K562 (cell line): ENCODE data around the gene KYAT1. TPM values are rescaled to one million over a fixed set of nuclear protein-coding genes. Genes with fewer than 3 reads are reported as not detected.

Source experiments
- ATAC-seq: fragments of 200-7000 bp; cut with Tn5 transposase; 3 replicates; pipeline ENCODE4 v1.9.1; 2020; ENCODE audit warnings: moderate library complexity
- BruUV-seq: library from RNA; stranded (reverse); fragments of 400-500 nt; replicated peaks from 2 replicates; lab custom pipeline; 2021; lab: Mats Ljungman, UMichigan
- CTCF ChIA-PET: fragments of 300-600 bp; formaldehyde crosslinking; extraction: SDS; loops from one replicate; lab custom pipeline; 2021; ENCODE audit warnings: low intra/inter-chr PET ratio; lab: Yijun Ruan, JAX
- POLR2A ChIA-PET: fragments of 300-600, 350-650 bp; sonication (Branson Sonifier 250); formaldehyde crosslinking; extraction: SDS; loops from one replicate; lab custom pipeline; 2021; ENCODE audit warnings: antibody characterized with exemption, inconsistent platforms; lab: Yijun Ruan, JAX
- DNase-seq, 4 experiments: peaks; one replicate each; pipeline versions ENCODE4 v3.0.0 to v3.0.0-alpha.2; 2011 to 2018; ENCODE audit warnings: low spot score in 3 of 4, mixed read lengths in 3 of 4; ENCODE audit errors: extremely low read depth in 1 of 4
- FAIRE-seq: peaks from 2 replicates; lab custom pipeline; 2011; peaks lifted over from hg19 to GRCh38; lab: Jason Lieb, UNC
- H2AFZ ChIP-seq: 2 replicates; pipeline ENCODE4 v1.6.0; 2011; ENCODE audit warnings: low read depth, low read length, control low read depth, inconsistent platforms
- H3K27ac ChIP-seq: fragments of 200-600 bp; 3 replicates; pipeline ENCODE4 v1.8.0; 2011; ENCODE audit warnings: low read depth, mild to moderate bottlenecking, control low read depth, inconsistent platforms, low read length, moderate library complexity, mixed read lengths; ENCODE audit errors: extremely low read depth
- H3K27me3 ChIP-seq, 2 experiments: fragments of 300-600 bp in 1 of 2; 2 replicates in 1 of 2; 3 replicates in 1 of 2; pipeline versions ENCODE4 v1.6.0 to v1.8.0; 2011; ENCODE audit warnings: inconsistent platforms in 2 of 2, low read length in 2 of 2, mild to moderate bottlenecking in 1 of 2, mixed read lengths in 1 of 2, moderate library complexity in 1 of 2; ENCODE audit not compliant: control insufficient read depth in 2 of 2, insufficient read depth in 2 of 2
- H3K36me3 ChIP-seq: fragments of 300-600 bp; 3 replicates; pipeline ENCODE4 v1.8.0; 2011; ENCODE audit warnings: mild to moderate bottlenecking, low read length, inconsistent platforms; ENCODE audit not compliant: control insufficient read depth, insufficient read depth
- H3K4me1 ChIP-seq, 2 experiments: fragments of 200-600 bp in 1 of 2; replicated peaks in 1 of 2; 2 replicates in 1 of 2; 3 replicates in 1 of 2; pipeline versions ENCODE4 v1.5.1 to v1.8.0; 2011; ENCODE audit warnings: inconsistent platforms in 2 of 2, low read length in 2 of 2, mild to moderate bottlenecking in 1 of 2, mixed read lengths in 1 of 2, moderate library complexity in 1 of 2; ENCODE audit not compliant: control insufficient read depth in 2 of 2, insufficient read depth in 2 of 2
- H3K4me2 ChIP-seq: 2 replicates; pipeline ENCODE4 v1.6.1; 2011; ENCODE audit warnings: low read length, control low read depth, inconsistent platforms, mixed read lengths; ENCODE audit not compliant: insufficient read depth
- H3K4me3 ChIP-seq: fragments of 200-600 bp; sonication (generic), shearing (Covaris generic); 2 replicates; pipeline ENCODE4 v1.5.1; 2016; ENCODE audit warnings: control low read depth, inconsistent platforms
- H3K79me2 ChIP-seq: fragments of 200-600 bp; 3 replicates; pipeline ENCODE4 v1.8.0; 2011; ENCODE audit warnings: low read length, inconsistent platforms; ENCODE audit not compliant: control insufficient read depth, insufficient read depth
- H3K9ac ChIP-seq, 2 experiments: 2 replicates each; pipeline versions ENCODE4 v1.6.0 to v1.6.1; 2011; ENCODE audit warnings: low read depth in 2 of 2, low read length in 2 of 2, control low read depth in 1 of 2, inconsistent platforms in 1 of 2, mild to moderate bottlenecking in 1 of 2, mixed read lengths in 1 of 2; ENCODE audit not compliant: insufficient read depth in 1 of 2
- H3K9me1 ChIP-seq: one replicate; pipeline ENCODE4 v1.6.0; 2011; ENCODE audit warnings: inconsistent platforms, mild to moderate bottlenecking, low read length, moderate library complexity; ENCODE audit not compliant: control insufficient read depth, insufficient read depth
- H3K9me3 ChIP-seq: replicated peaks from 2 replicates; pipeline ENCODE4 v1.5.1; 2011; ENCODE audit warnings: low read depth, low read length, inconsistent platforms; ENCODE audit not compliant: control insufficient read depth, insufficient read depth
- H4K20me1 ChIP-seq: replicated peaks from 2 replicates; pipeline ENCODE4 v1.6.1; 2011; ENCODE audit warnings: low read length, inconsistent platforms, mixed read lengths; ENCODE audit not compliant: control insufficient read depth, insufficient read depth
- ARNT ChIP-seq, 2 experiments: fragments of 450-650 bp; IDR thresholded peaks; 2 replicates each; pipeline ENCODE4 v1.6.1; 2016; ENCODE audit warnings: mild to moderate bottlenecking in 1 of 2
- BCOR ChIP-seq: fragments of 450-650 bp; IDR thresholded peaks from 2 replicates; pipeline ENCODE4 v1.6.1; 2016
- CBFB ChIP-seq: sonication (generic); formaldehyde crosslinking; IDR thresholded peaks from 2 replicates; pipeline ENCODE4 v1.4.0; 2020; ENCODE audit warnings: mild to moderate bottlenecking, missing genetic modification reagents
- CLOCK ChIP-seq: fragments of 250-450 bp; sonication (Bioruptor Pico); IDR thresholded peaks from 2 replicates; pipeline ENCODE4 v1.4.0; 2020; ENCODE audit warnings: mild to moderate bottlenecking, moderate library complexity, borderline replicate concordance
- CSDE1 ChIP-seq, 2 experiments: fragments of 450-650 bp; IDR thresholded peaks; 2 replicates each; pipeline ENCODE4 v1.6.1; 2016; ENCODE audit warnings: mild to moderate bottlenecking in 1 of 2
- E2F3 ChIP-seq: fragments of 250-450 bp; sonication (Bioruptor Pico); IDR thresholded peaks from 2 replicates; pipeline ENCODE4 v1.4.0; 2020; ENCODE audit warnings: mild to moderate bottlenecking
- E2F4 ChIP-seq: sonication (generic); formaldehyde crosslinking; IDR thresholded peaks from 2 replicates; pipeline ENCODE4 v1.8.0; 2022; ENCODE audit warnings: mild to moderate bottlenecking, low read depth, missing genetic modification reagents
- E4F1 ChIP-seq: fragments of 250-450 bp; sonication (Bioruptor Pico); IDR thresholded peaks from 2 replicates; pipeline ENCODE4 v1.5.0; 2021; ENCODE audit warnings: mild to moderate bottlenecking, borderline replicate concordance
- HDAC1 ChIP-seq, 2 experiments: fragments of 450-650 bp; IDR thresholded peaks; 2 replicates each; pipeline ENCODE4 v1.6.1; 2016 to 2017; ENCODE audit warnings: inconsistent platforms in 1 of 2, mild to moderate bottlenecking in 1 of 2, moderate library complexity in 1 of 2
- HMG20A ChIP-seq: fragments of 450-650 bp; formaldehyde crosslinking; conservative IDR thresholded peaks from 2 replicates; pipeline ENCODE4 v1.4.0; 2020; ENCODE audit warnings: mild to moderate bottlenecking, mixed read lengths
- MCM3 ChIP-seq: fragments of 450-650 bp; IDR thresholded peaks from 2 replicates; pipeline ENCODE4 v1.6.1; 2016
- MTA3 ChIP-seq: fragments of 450-650 bp; formaldehyde crosslinking; IDR thresholded peaks from 2 replicates; pipeline ENCODE4 v1.6.1; 2017; ENCODE audit warnings: mild to moderate bottlenecking, borderline replicate concordance
- NBN ChIP-seq: fragments of 450-650 bp; IDR thresholded peaks from 2 replicates; pipeline ENCODE4 v1.6.1; 2016; ENCODE audit warnings: low read depth, mild to moderate bottlenecking
- SOX6 ChIP-seq: fragments of 450-650 bp; IDR thresholded peaks from 2 replicates; pipeline ENCODE4 v1.6.1; 2014; ENCODE audit warnings: mild to moderate bottlenecking
- SRSF3 ChIP-seq: fragments of 200-400 bp; formaldehyde crosslinking; IDR thresholded peaks from 2 replicates; pipeline ENCODE4 v1.6.1; 2016; ENCODE audit warnings: mild to moderate bottlenecking, low read length, moderate library complexity; ENCODE audit not compliant: insufficient read depth
- TRIM28 ChIP-seq: fragments of 450-650 bp; IDR thresholded peaks from 2 replicates; pipeline ENCODE4 v1.6.1; 2017
- ZNF384 ChIP-seq: IDR thresholded peaks from 2 replicates; pipeline ENCODE4 v1.6.1; 2012; ENCODE audit warnings: low read depth, low read length, improper control_type of control experiment
- ZNF584 ChIP-seq: fragments of 200-800 bp; sonication (Bioruptor generic); IDR thresholded peaks from 2 replicates; pipeline ENCODE4 v1.6.1; 2016; ENCODE audit warnings: low read depth, mild to moderate bottlenecking, missing genetic modification characterization, missing compliant biosample characterization
- ZNF668 ChIP-seq: fragments of 250-450 bp; sonication (Bioruptor Pico); IDR thresholded peaks from 2 replicates; pipeline ENCODE4 v1.8.0; 2022; ENCODE audit warnings: mild to moderate bottlenecking, inconsistent platforms
- WGBS: fragments of 100-300 bp; shearing (Covaris generic); methylation state at CpG from one replicate; pipeline ENCODE4 v1.1.6; 2016; ENCODE audit warnings: low coverage, mixed read lengths; ENCODE audit not compliant: insufficient coverage; ENCODE audit errors: missing lambda C conversion rate; 5-methylcytosine and 5-hydroxymethylcytosine counted together
- in situ Hi-C: fragments of 300-500 bp; cut with MboI; formaldehyde crosslinking; loops from 4 replicates; pipeline ENCODE4 v1.15.0; 2018; ENCODE audit warnings: inconsistent platforms, mixed read lengths
- intact Hi-C: fragments of 100-400 bp; cut with micrococcal nuclease; formaldehyde crosslinking; loops from 2 replicates; pipeline ENCODE4 v1.14.2; 2022
- polyA plus RNA-seq, 8 experiments: library from polyadenylated mRNA; depleted of rRNA in 4 of 8; stranded (reverse) in 5 of 8; unstranded in 3 of 8; fragments of >200 nt; fragmentation: Nextera tagmentation in 2 of 8; fragmentation: Illumina TruSeq in 1 of 8; extraction: Ambion mirVana in 2 of 8; extraction: Trizol in 1 of 8; gene quantifications; 2 replicates each; pipeline versions ENCODE4 v1.2.1 to v1.2.3, GENCODE V29; 2011 to 2014; ENCODE audit warnings: inconsistent platforms in 1 of 8, missing spikeins in 1 of 8
- total RNA-seq, 7 experiments: library from RNA; depleted of rRNA in 6 of 7; stranded (reverse); fragments of >200 nt in 6 of 7; fragmentation: Illumina TruSeq in 2 of 7; extraction: Trizol in 2 of 7; gene quantifications; 2 replicates each; pipeline versions ENCODE4 v1.2.1 to v1.2.3, GENCODE V29; 2011 to 2021; ENCODE audit warnings: low replicate concordance in 1 of 7

Gene KYAT1
- total and polyA plus RNA-seq, 9 of the 15 experiments (the other 6 are each of a cell fraction or from before 2014, with no cell fraction given), result 6.4 to 16.8 (median 11.1) TPM

GRCh38 chr9:128833696-128834095 lies 48.1 kb downstream of the KYAT1 start:
- intact Hi-C loops, result no loop called here
- WGBS, result 79% methylated on average over 7 of the region's 10 CpGs
- no peak for FAIRE-seq

More at GRCh38 chr9:128833696-128834095, 48.1 kb downstream of the KYAT1 start:
- H3K9me3 ChIP-seq, result no peaks in the 10 kb centered on the region
- no peak overlapping the region for H3K27ac ChIP-seq
- in situ Hi-C loops, result no loop called here
- DNase-seq (peak in 1 of 4 experiments; percentile 2), ATAC-seq (no peak)
- no TSS peak for BruUV-seq
- H3K79me2 ChIP-seq, result peaks cover 9% of the 10 kb centered on the region
- POLR2A ChIA-PET, result no interaction called here
- H3K4me1 ChIP-seq, result peaks cover 2 to 24% of the 10 kb centered on the region in 2 experiments; a peak in 4 of 5 replicates
- no peak overlapping the region for H3K4me3 ChIP-seq
- H3K27me3 ChIP-seq, result no peaks in the 10 kb centered on the region
- H3K36me3 ChIP-seq, result peaks cover 22% of the 10 kb centered on the region; the same call in 2 of the 3 replicates
- H3K4me2 ChIP-seq, result no peak overlapping the region
- no peaks in the 10 kb centered on the region for H4K20me1 ChIP-seq
- CTCF ChIA-PET, result no interaction called here
- TF ChIP-seq CSDE1 (IDR thresholded peaks at IDR 0.05) (no peak), ZNF584 (CRISPR knock-in tag) (no peak), E2F3 (CRISPR knock-in tag) (no peak), ZNF384 (no peak), TRIM28 (no peak), CLOCK (CRISPR knock-in tag) (no peak), CBFB (CRISPR knock-in tag) (no peak), MTA3 (no peak), E2F4 (no peak), E4F1 (CRISPR knock-in tag) (no peak), MCM3 (no peak), ZNF668 (CRISPR knock-in tag) (no peak), ARNT (IDR thresholded peaks at IDR 0.05) (no peak), HDAC1 (IDR thresholded peaks at IDR 0.05) (no peak), SOX6 (no peak), NBN (no peak), BCOR (no peak), HMG20A (CRISPR knock-in tag) (no peak), SRSF3 (no peak)
- no peaks in the 10 kb centered on the region for H3K9me1 ChIP-seq
- no peak overlapping the region for H2AFZ ChIP-seq
- 0 out of 4 replicates have a peak overlapping the region, but pooled peaks of 1 of the 2 experiments have one; percentile 52 for H3K9ac ChIP-seq
